IMR-90 (cell line): ENCODE results near the gene COL5A1. TPM values are rescaled to one million over a fixed set of nuclear protein-coding genes. Genes with fewer than 3 reads are reported as not detected.

ENCODE experiments used
- ATAC-seq: fragments of 200-7000 bp; cut with Tn5 transposase; 2 replicates; pipeline ENCODE4 v1.9.1; 2020; ENCODE audit warnings: low read depth, mild to moderate bottlenecking, moderate library complexity
- BruUV-seq: library from RNA; stranded (reverse); fragments of 400-500 nt; replicated peaks from 2 replicates; lab custom pipeline; 2021; lab: Mats Ljungman, UMichigan
- CTCF ChIA-PET: fragments of 300-600 bp; formaldehyde crosslinking; extraction: SDS; loops from one replicate; lab custom pipeline; 2021; ENCODE audit warnings: antibody characterized with exemption; lab: Yijun Ruan, JAX
- POLR2A ChIA-PET: fragments of 300-600 bp; sonication (Branson Sonifier 250); formaldehyde crosslinking; loops from one replicate; lab custom pipeline; 2022; ENCODE audit warnings: antibody characterized with exemption; ENCODE audit not compliant: unreplicated experiment; lab: Charles Lee
- DNase-seq: peaks from one replicate; pipeline ENCODE4 v3.0.0; 2013
- H2AFZ ChIP-seq: replicated peaks from 2 replicates; pipeline ENCODE3; 2013; ENCODE audit warnings: low read length, mild to moderate bottlenecking; ENCODE audit not compliant: poor library complexity
- H2AK5ac ChIP-seq: 2 replicates; pipeline ENCODE4 v1.6.1; 2013; ENCODE audit warnings: low read depth, low read length, inconsistent platforms
- H2AK9ac ChIP-seq: replicated peaks from 2 replicates; pipeline ENCODE3; 2013; ENCODE audit warnings: mild to moderate bottlenecking, low read depth, low read length, moderate library complexity; ENCODE audit not compliant: poor library complexity
- H2BK120ac ChIP-seq: 2 replicates; pipeline ENCODE4 v1.6.1; 2013; ENCODE audit warnings: low read depth, low read length, inconsistent platforms
- H2BK15ac ChIP-seq: 3 replicates; pipeline ENCODE4 v1.6.1; 2013; ENCODE audit warnings: low read depth, low read length, inconsistent platforms
- H2BK20ac ChIP-seq: 2 replicates; pipeline ENCODE4 v1.6.1; 2013; ENCODE audit warnings: low read depth, mild to moderate bottlenecking, inconsistent platforms, low read length, moderate library complexity
- H2BK5ac ChIP-seq: 2 replicates; pipeline ENCODE4 v1.6.1; 2013; ENCODE audit warnings: mild to moderate bottlenecking, low read depth, low read length, inconsistent platforms; ENCODE audit not compliant: poor library complexity, severe bottlenecking
- H3K14ac ChIP-seq: replicated peaks from 2 replicates; pipeline ENCODE4 v1.6.1; 2013; ENCODE audit warnings: low read depth, low read length, inconsistent platforms
- H3K18ac ChIP-seq: 2 replicates; pipeline ENCODE4 v1.6.1; 2013; ENCODE audit warnings: low read depth, low read length, control low read depth
- H3K23ac ChIP-seq: 2 replicates; pipeline ENCODE4 v1.6.1; 2013; ENCODE audit warnings: low read depth, low read length, inconsistent platforms
- H3K27ac ChIP-seq: 2 replicates; pipeline ENCODE4 v1.5.1; 2013; ENCODE audit warnings: mild to moderate bottlenecking, control low read depth, low read length; ENCODE audit not compliant: insufficient read depth
- H3K27me3 ChIP-seq: 2 replicates; pipeline ENCODE4 v1.6.1; 2013; ENCODE audit warnings: low read length; ENCODE audit not compliant: control insufficient read depth, insufficient read depth
- H3K36me3 ChIP-seq: 2 replicates; pipeline ENCODE4 v1.6.1; 2013; ENCODE audit warnings: low read length, mixed read lengths; ENCODE audit not compliant: control insufficient read depth, insufficient read depth
- H3K4ac ChIP-seq: 2 replicates; pipeline ENCODE4 v1.6.1; 2013; ENCODE audit warnings: low read depth, low read length, inconsistent platforms
- H3K4me1 ChIP-seq: 2 replicates; pipeline ENCODE4 v1.6.1; 2013; ENCODE audit warnings: low read length, mixed read lengths; ENCODE audit not compliant: control insufficient read depth, insufficient read depth
- H3K4me2 ChIP-seq: 2 replicates; pipeline ENCODE4 v1.6.1; 2013; ENCODE audit warnings: low read depth, mild to moderate bottlenecking, control low read depth, low read length, moderate library complexity
- H3K4me3 ChIP-seq: 2 replicates; pipeline ENCODE4 v1.5.1; 2013; ENCODE audit warnings: low read depth, mild to moderate bottlenecking, control low read depth, low read length, moderate library complexity; ENCODE audit not compliant: insufficient read depth
- H3K56ac ChIP-seq: 2 replicates; pipeline ENCODE4 v1.6.1; 2013; ENCODE audit warnings: low read length, inconsistent platforms; ENCODE audit not compliant: insufficient read depth; ENCODE audit errors: extremely low read depth
- H3K79me1 ChIP-seq, 2 experiments: 2 replicates each; pipeline ENCODE4 v1.6.1; 2013; ENCODE audit warnings: low read length in 2 of 2, inconsistent platforms in 1 of 2, low read depth in 1 of 2
- H3K9ac ChIP-seq: 2 replicates; pipeline ENCODE4 v1.6.1; 2013; ENCODE audit warnings: low read depth, low read length, control low read depth
- H3K9me1 ChIP-seq: 2 replicates; pipeline ENCODE4 v1.6.1; 2013; ENCODE audit warnings: low read length, inconsistent platforms; ENCODE audit not compliant: insufficient read depth
- H3K9me3 ChIP-seq: 2 replicates; pipeline ENCODE4 v1.6.1; 2013; ENCODE audit warnings: low read length; ENCODE audit not compliant: control insufficient read depth, insufficient read depth
- H4K20me1 ChIP-seq: 2 replicates; pipeline ENCODE4 v1.6.1; 2013; ENCODE audit warnings: low read length, inconsistent platforms; ENCODE audit not compliant: insufficient read depth
- H4K5ac ChIP-seq: 2 replicates; pipeline ENCODE4 v1.6.1; 2013; ENCODE audit warnings: mild to moderate bottlenecking, low read depth, low read length, control low read depth
- H4K8ac ChIP-seq, 2 experiments: 2 replicates each; pipeline ENCODE4 v1.6.1; 2013; ENCODE audit warnings: low read depth in 2 of 2, low read length in 2 of 2, control low read depth in 1 of 2, inconsistent platforms in 1 of 2
- H4K91ac ChIP-seq: 2 replicates; pipeline ENCODE4 v1.6.1; 2013; ENCODE audit warnings: low read depth, low read length, inconsistent platforms; ENCODE audit not compliant: insufficient read depth
- BHLHE40 ChIP-seq: fragments of 150-350 bp; IDR thresholded peaks from 2 replicates; pipeline ENCODE4 v1.6.1; 2016; ENCODE audit warnings: mild to moderate bottlenecking, low read depth, low read length
- CEBPB ChIP-seq: IDR thresholded peaks from 2 replicates; pipeline ENCODE4 v1.6.1; 2012; ENCODE audit warnings: low read depth, low read length, improper control_type of control experiment
- CHD1 ChIP-seq: IDR thresholded peaks from 2 replicates; pipeline ENCODE4 v1.6.1; 2012; ENCODE audit warnings: low read depth, low read length, improper control_type of control experiment
- CTCF ChIP-seq: conservative IDR thresholded peaks from 2 replicates; pipeline ENCODE4 v1.5.1; 2012; ENCODE audit warnings: mild to moderate bottlenecking, low read depth, low read length, improper control_type of control experiment
- ELK1 ChIP-seq: fragments of 150-350 bp; IDR thresholded peaks from 2 replicates; pipeline ENCODE4 v1.6.1; 2016; ENCODE audit warnings: low read depth, mild to moderate bottlenecking, low read length, moderate library complexity, borderline replicate concordance
- MAZ ChIP-seq: IDR thresholded peaks from 2 replicates; pipeline ENCODE4 v1.6.1; 2012; ENCODE audit warnings: low read depth, mild to moderate bottlenecking, low read length, improper control_type of control experiment, moderate library complexity, borderline replicate concordance
- MXI1 ChIP-seq: IDR thresholded peaks from 2 replicates; pipeline ENCODE4 v1.6.1; 2012; ENCODE audit warnings: low read depth, mild to moderate bottlenecking, low read length, moderate library complexity, borderline replicate concordance
- NFE2L2 ChIP-seq: fragments of 150-350 bp; IDR thresholded peaks from 2 replicates; pipeline ENCODE4 v1.6.1; 2016; ENCODE audit warnings: low read depth, mild to moderate bottlenecking, low read length
- POLR2A ChIP-seq: IDR thresholded peaks from 2 replicates; pipeline ENCODE4 v1.6.1; 2012; ENCODE audit warnings: mild to moderate bottlenecking, low read depth, low read length
- RCOR1 ChIP-seq: IDR thresholded peaks from 2 replicates; pipeline ENCODE4 v1.6.1; 2012; ENCODE audit warnings: mild to moderate bottlenecking, low read length, improper control_type of control experiment; ENCODE audit not compliant: insufficient replicate concordance
- SMC3 ChIP-seq: fragments of 150-350 bp; IDR thresholded peaks from 2 replicates; pipeline ENCODE4 v1.6.1; 2016; ENCODE audit warnings: low read depth, mild to moderate bottlenecking, antibody characterized with exemption, low read length, moderate library complexity
- USF2 ChIP-seq: fragments of 150-350 bp; IDR thresholded peaks from 2 replicates; pipeline ENCODE4 v1.6.1; 2017; ENCODE audit warnings: mild to moderate bottlenecking, antibody characterized with exemption, low read length, low read depth
- WGBS, 2 experiments: methylation state at CpG; one replicate each; pipeline versions ENCODE4 v1.1.5 to v1.1.7; 2013; ENCODE audit warnings: missing lambda C conversion rate in 2 of 2; ENCODE audit not compliant: insufficient read length in 1 of 2; ENCODE audit errors: extremely low coverage in 2 of 2; 5-methylcytosine and 5-hydroxymethylcytosine counted together
- dilution Hi-C: fragments of 300-500 bp; cut with HindIII; formaldehyde crosslinking; loops from one replicate; pipeline ENCODE4 v1.14.3; 2018; ENCODE audit warnings: low sequenced_read_pairs; ENCODE audit not compliant: unreplicated experiment
- in situ Hi-C: fragments of 300-500 bp; cut with MboI; formaldehyde crosslinking; loops from 3 replicates; pipeline ENCODE4 v1.14.3; 2019; ENCODE audit warnings: low sequenced_read_pairs, inconsistent platforms, mixed read lengths
- intact Hi-C: fragments of 100-400 bp; cut with micrococcal nuclease; formaldehyde crosslinking; loops from 2 replicates; pipeline ENCODE4 v1.10.0; 2022
- polyA plus RNA-seq, 3 experiments: library from polyadenylated mRNA; depleted of rRNA; stranded (reverse); fragments of >200 nt; gene quantifications; 2 replicates each; pipeline ENCODE4 v1.2.3, GENCODE V29; 2012; ENCODE audit warnings: low replicate concordance in 1 of 3
- total RNA-seq: library from RNA; depleted of rRNA; stranded (reverse); fragments of >200 nt; gene quantifications from 2 replicates; pipeline ENCODE4 v1.2.3, GENCODE V29; 2012

COL5A1 gene
- total and polyA plus RNA-seq, 2 of the 4 experiments (the other 2 are of a cell fraction): 19.2 to 173 TPM

DNA sequence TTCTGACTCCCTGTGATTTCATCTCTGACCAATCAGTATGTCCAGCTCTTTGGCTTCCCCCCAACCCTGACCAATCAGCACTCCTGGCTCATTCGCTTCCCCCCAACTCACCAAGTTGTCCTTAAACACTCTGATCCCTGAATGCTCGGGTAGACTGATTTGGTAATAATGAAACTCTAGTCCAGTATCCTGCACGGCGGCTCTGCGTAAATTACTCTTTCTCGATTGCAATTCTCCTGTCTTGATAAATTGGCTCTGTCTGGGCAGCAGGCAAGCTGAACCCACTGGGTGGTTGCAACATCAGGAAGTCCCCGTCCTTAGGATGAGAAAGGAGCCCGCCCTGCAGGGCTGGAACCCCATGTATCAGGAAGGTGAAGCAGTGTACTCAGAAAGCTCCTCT, 249.4 kb downstream of the COL5A1 start:
- H3K56ac ChIP-seq: no peak overlapping the region
- peaks cover 4% of the 10 kb centered on the region for H3K4me1 ChIP-seq
- no peak for DNase-seq
- in situ Hi-C loops: no loop called here
- H3K18ac ChIP-seq: no peak overlapping the region
- H3K27me3 ChIP-seq: peaks cover 35% of the 10 kb centered on the region
- intact Hi-C loops: no loop called here
- no peak overlapping the region for H3K14ac ChIP-seq
- BruUV-seq: no TSS peak
- no peak overlapping the region for H3K4me2 ChIP-seq
- ChIA-PET CTCF (no interaction called here), POLR2A (no interaction called here)
- H4K5ac ChIP-seq: no peak overlapping the region
- H3K79me1 ChIP-seq: no peaks in the 10 kb centered on the region
- no peak overlapping the region for H4K91ac ChIP-seq
- no peak overlapping the region for H2BK5ac ChIP-seq
- H2AK5ac ChIP-seq: no peak overlapping the region
- H3K4me3 ChIP-seq: no peak overlapping the region
- no peak for ATAC-seq
- TF ChIP-seq SMC3 (no peak), CEBPB (no peak), BHLHE40 (no peak), CHD1 (no peak), NFE2L2 (no peak), MAZ (no peak), RCOR1 (no peak), POLR2A (no peak), CTCF (no peak), MXI1 (no peak), USF2 (no peak), ELK1 (no peak)
- H2BK15ac ChIP-seq: no peak overlapping the region
- H3K9me1 ChIP-seq: no peaks in the 10 kb centered on the region
- no peak overlapping the region for H4K8ac ChIP-seq
- H2BK20ac ChIP-seq: no peak overlapping the region
- H3K36me3 ChIP-seq: no peaks in the 10 kb centered on the region
- H3K9me3 ChIP-seq: peaks cover 3% of the 10 kb centered on the region; the same call in 1 of the 2 replicates
- WGBS, 2 experiments: 63% methylated on average over 4 of the region's 8 CpGs; no CpG with 5 or more reads in 1 of the 2 experiments
- no peaks in the 10 kb centered on the region for H4K20me1 ChIP-seq
- no peak overlapping the region for H3K4ac ChIP-seq
- no peak overlapping the region for H3K23ac ChIP-seq
- no peak overlapping the region for H2AFZ ChIP-seq
- no peak overlapping the region for H2AK9ac ChIP-seq
- H3K27ac ChIP-seq: no peak overlapping the region
- no peak overlapping the region for H3K9ac ChIP-seq
- H2BK120ac ChIP-seq: no peak overlapping the region
- dilution Hi-C loops: no loop called here
